Measurements from ENCODE around the gene FAM221A. TPM values are rescaled to one million over a fixed set of nuclear protein-coding genes. Genes with fewer than 3 reads are reported as not detected.
"Not testable (repeated sequence)": the region's sequence is repeated elsewhere in the genome, so short reads cannot be mapped to it uniquely, and the experiment has no call there.

The FAM221A gene
- total RNA-seq, 1 donor from 2014 or later: 4.7 TPM

GRCh38 chr7:23715099-23715498, 35.1 kb downstream of the FAM221A start:
- Histone ChIP-seq H3K9me3 (no peaks in the 10 kb centered on the region), H3K4me1 (no peaks in the 10 kb centered on the region), H3K36me3 (no peaks in the 10 kb centered on the region), H3K27me3 (no peaks in the 10 kb centered on the region), H3K4me3 (no peak overlapping the region), H3K27ac (no peak overlapping the region)
- no peak for TF ChIP-seq POLR2A (IDR thresholded peaks at IDR 0.05)
- TF ChIP-seq, protein P1, sequence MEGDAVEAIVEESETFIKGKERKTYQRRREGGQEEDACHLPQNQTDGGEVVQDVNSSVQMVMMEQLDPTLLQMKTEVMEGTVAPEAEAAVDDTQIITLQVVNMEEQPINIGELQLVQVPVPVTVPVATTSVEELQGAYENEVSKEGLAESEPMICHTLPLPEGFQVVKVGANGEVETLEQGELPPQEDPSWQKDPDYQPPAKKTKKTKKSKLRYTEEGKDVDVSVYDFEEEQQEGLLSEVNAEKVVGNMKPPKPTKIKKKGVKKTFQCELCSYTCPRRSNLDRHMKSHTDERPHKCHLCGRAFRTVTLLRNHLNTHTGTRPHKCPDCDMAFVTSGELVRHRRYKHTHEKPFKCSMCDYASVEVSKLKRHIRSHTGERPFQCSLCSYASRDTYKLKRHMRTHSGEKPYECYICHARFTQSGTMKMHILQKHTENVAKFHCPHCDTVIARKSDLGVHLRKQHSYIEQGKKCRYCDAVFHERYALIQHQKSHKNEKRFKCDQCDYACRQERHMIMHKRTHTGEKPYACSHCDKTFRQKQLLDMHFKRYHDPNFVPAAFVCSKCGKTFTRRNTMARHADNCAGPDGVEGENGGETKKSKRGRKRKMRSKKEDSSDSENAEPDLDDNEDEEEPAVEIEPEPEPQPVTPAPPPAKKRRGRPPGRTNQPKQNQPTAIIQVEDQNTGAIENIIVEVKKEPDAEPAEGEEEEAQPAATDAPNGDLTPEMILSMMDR (IDR thresholded peaks at IDR 0.05): no peak
- TF ChIP-seq POLR2AphosphoS5 (IDR thresholded peaks at IDR 0.05; ENCODE audit: insufficient read depth in 1 of 2, low read depth in 1 of 2): no peak
- DNase-seq (ENCODE audit: extremely low spot score in 2 of 2): no peak
- intact Hi-C loops (cut with DNase I): no loop called here

GRCh38 chr7:23717788-23718187, 37.8 kb downstream of the FAM221A start:
- H3K27me3 ChIP-seq: no peaks in the 10 kb centered on the region
- no peak for DNase-seq (ENCODE audit: extremely low spot score in 2 of 2)
- TF ChIP-seq, protein P1 (IDR thresholded peaks at IDR 0.05): no peak
- TF ChIP-seq POLR2A (IDR thresholded peaks at IDR 0.05) (no peak), POLR2AphosphoS5 (IDR thresholded peaks at IDR 0.05; ENCODE audit: insufficient read depth in 1 of 2, low read depth in 1 of 2) (no peak)
- no peaks in the 10 kb centered on the region for H3K4me1 ChIP-seq
- no peaks in the 10 kb centered on the region for H3K9me3 ChIP-seq
- H3K4me3 ChIP-seq: no peak overlapping the region
- intact Hi-C loops (cut with DNase I): no loop called here
- no peak overlapping the region for H3K27ac ChIP-seq
- H3K36me3 ChIP-seq: no peaks in the 10 kb centered on the region

DNA sequence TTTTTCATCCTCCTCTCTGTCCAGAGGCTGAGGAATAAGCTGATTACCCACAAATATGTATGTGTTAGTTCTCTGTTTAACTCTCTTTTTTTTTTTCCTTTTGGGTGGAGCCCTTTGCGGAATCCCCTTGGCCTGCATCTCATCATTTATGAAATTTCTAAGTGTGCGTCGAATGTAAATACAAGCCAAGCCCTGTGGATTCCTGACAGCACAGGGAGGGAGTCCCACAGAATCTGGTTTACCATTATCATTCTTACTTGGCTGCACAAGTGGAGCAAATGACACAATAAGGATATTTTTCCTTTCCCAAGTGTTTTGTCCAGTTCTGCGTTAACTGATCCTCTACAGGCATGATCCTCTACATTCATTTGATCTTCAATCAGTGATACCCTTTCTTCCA, 41.5 kb downstream of the FAM221A start:
- DNase-seq (ENCODE audit: extremely low spot score in 2 of 2): no peak
- TF ChIP-seq, protein P1 (IDR thresholded peaks at IDR 0.05): no peak
- no peak for TF ChIP-seq POLR2AphosphoS5 (IDR thresholded peaks at IDR 0.05; ENCODE audit: insufficient read depth in 1 of 2, low read depth in 1 of 2)
- no peak for TF ChIP-seq POLR2A (IDR thresholded peaks at IDR 0.05)
- no peaks in the 10 kb centered on the region for H3K27me3 ChIP-seq
- H3K27ac ChIP-seq: no peak overlapping the region
- H3K4me3 ChIP-seq: no peak overlapping the region
- H3K36me3 ChIP-seq: no peaks in the 10 kb centered on the region
- intact Hi-C loops (cut with DNase I): no loop called here
- no peaks in the 10 kb centered on the region for H3K9me3 ChIP-seq
- H3K4me1 ChIP-seq: no peaks in the 10 kb centered on the region

- DNase-seq (ENCODE audit: extremely low spot score in 2 of 2); H3K27ac ChIP-seq; H3K27me3 ChIP-seq; H3K4me1 ChIP-seq; intact Hi-C loops (cut with DNase I); H3K9me3 ChIP-seq; H3K4me3 ChIP-seq; H3K36me3 ChIP-seq: not testable (repeated sequence)
Measured at GRCh38 chr7:23722587-23723216, 42.7 kb downstream of the FAM221A start.

- H3K9me3 ChIP-seq; H3K27ac ChIP-seq; H3K4me3 ChIP-seq; H3K27me3 ChIP-seq; DNase-seq (ENCODE audit: extremely low spot score in 2 of 2); intact Hi-C loops (cut with DNase I); H3K36me3 ChIP-seq; H3K4me1 ChIP-seq: not testable (repeated sequence)
Measured at GRCh38 chr7:23724113-23724512, 44.1 kb downstream of the FAM221A start.

- H3K4me3 ChIP-seq: no peak overlapping the region
- no peaks in the 10 kb centered on the region for H3K27me3 ChIP-seq
- no peaks in the 10 kb centered on the region for H3K4me1 ChIP-seq
- H3K9me3 ChIP-seq: no peaks in the 10 kb centered on the region
- H3K27ac ChIP-seq: no peak overlapping the region
- no peak for DNase-seq (ENCODE audit: extremely low spot score in 2 of 2)
- TF ChIP-seq, protein P1 (IDR thresholded peaks at IDR 0.05): no peak
- TF ChIP-seq POLR2A (IDR thresholded peaks at IDR 0.05): no peak
- no peak for TF ChIP-seq POLR2AphosphoS5 (IDR thresholded peaks at IDR 0.05; ENCODE audit: insufficient read depth in 1 of 2, low read depth in 1 of 2)
- H3K36me3 ChIP-seq: no peaks in the 10 kb centered on the region
- intact Hi-C loops (cut with DNase I): no loop called here
Measured at GRCh38 chr7:23742051-23742450, 62.1 kb downstream of the FAM221A start.

Measured in vagina (tissue), 2 donors.